Activated T-helper 1 cell treated with anti-CD3 and anti-CD28 coated beads, Interleukin-12 subunit alpha, Interleukin-12 subunit beta, Interleukin-2, Interleukin-4 antibody, amounts not matched to agents 30 ng/mL and 10 ng/mL and 1 ng/mL, durations not matched to agents 14 hours and 24 hours and 36 hours (primary cell): Measurements from ENCODE around the gene MAP3K12. TPM values are rescaled to one million over a fixed set of nuclear protein-coding genes. Genes with fewer than 3 reads are reported as not detected.

Source experiments
- total RNA-seq: library from RNA; stranded (reverse); gene quantifications from 2 replicates; pipeline ENCODE4 v1.2.3, GENCODE V29; 2022

Gene MAP3K12
- total RNA-seq, 1 donor from 2014 or later = 15.7 TPM

Other genes starting within 250 kb of the MAP3K12 start
- 61.2 and 68.4 TPM in 2 replicates for gene ESPL1, start 231.2 kb downstream of the MAP3K12 start, total RNA-seq
- gene PFDN5, start 203.9 kb downstream of the MAP3K12 start, total RNA-seq = 344 and 350 TPM in 2 replicates
- 107 and 111 TPM in 2 replicates for gene MYG1, start 199.8 kb downstream of the MAP3K12 start, total RNA-seq
- gene AAAS, start 177.8 kb downstream of the MAP3K12 start, total RNA-seq = 81.4 and 85.7 TPM in 2 replicates
- gene SP7, start 163.1 kb downstream of the MAP3K12 start, total RNA-seq = not detected in 2 replicates
- 65.6 and 66.0 TPM in 2 replicates for gene SP1, start 119.3 kb downstream of the MAP3K12 start, total RNA-seq
- gene AMHR2, start 75.6 kb downstream of the MAP3K12 start, total RNA-seq = not detected in 2 replicates
- 206 and 219 TPM in 2 replicates for gene PRR13, start 57.7 kb downstream of the MAP3K12 start, total RNA-seq
- 865 and 896 TPM in 2 replicates for gene PCBP2, start 47.4 kb downstream of the MAP3K12 start, total RNA-seq
- gene TARBP2, start 1.8 kb upstream of the MAP3K12 start, total RNA-seq = 47.7 and 48.2 TPM in 2 replicates
- gene NPFF, start 8.0 kb upstream of the MAP3K12 start, total RNA-seq = 0.44 TPM in 1 of 2 replicates, not detected in the other
- gene ATF7, start 126.9 kb upstream of the MAP3K12 start, total RNA-seq = 21.5 and 25.9 TPM in 2 replicates
- gene ATP5MC2, start 176.6 kb upstream of the MAP3K12 start, total RNA-seq = 363 and 383 TPM in 2 replicates
- 17.4 and 19.2 TPM in 2 replicates for gene CALCOCO1, start 228.0 kb upstream of the MAP3K12 start, total RNA-seq